H1 (cell line): ENCODE results near the gene KIR2DL1. TPM values are rescaled to one million over a fixed set of nuclear protein-coding genes. Genes with fewer than 3 reads are reported as not detected.
"Not testable (repeated sequence)": the region's sequence is repeated elsewhere in the genome, so short reads cannot be mapped to it uniquely, and the experiment has no call there.

Source experiments
- CTCF ChIA-PET: fragments of 300-600 bp; sonication (Branson Sonifier 250); formaldehyde crosslinking; loops from one replicate; lab custom pipeline; 2021; ENCODE audit not compliant: partially characterized antibody; lab: Charles Lee
- POLR2A ChIA-PET: fragments of 300-600 bp; sonication (Branson Sonifier 250); formaldehyde crosslinking; loops from one replicate; lab custom pipeline; 2021; ENCODE audit warnings: inconsistent platforms; ENCODE audit not compliant: partially characterized antibody; lab: Charles Lee
- DNase-seq, 2 experiments: peaks; one replicate each; pipeline versions ENCODE4 v3.0.0 to v3.0.0-alpha.2; 2010 to 2022; ENCODE audit warnings: low spot score in 2 of 2, low read depth in 1 of 2, mixed read lengths in 1 of 2
- FAIRE-seq: peaks from 2 replicates; lab custom pipeline; 2011; peaks lifted over from hg19 to GRCh38; lab: Jason Lieb, UNC
- H2AFZ ChIP-seq: 2 replicates; pipeline ENCODE4 v1.8.1; 2012; ENCODE audit warnings: low read length, inconsistent platforms
- H2AK5ac ChIP-seq: 2 replicates; pipeline ENCODE4 v1.6.1; 2013; ENCODE audit warnings: low read depth, low read length
- H2BK120ac ChIP-seq: replicated peaks from 2 replicates; pipeline ENCODE3; 2013; ENCODE audit warnings: low read depth, low read length, inconsistent platforms
- H2BK12ac ChIP-seq: 2 replicates; pipeline ENCODE4 v1.6.1; 2013; ENCODE audit warnings: low read depth, low read length
- H2BK15ac ChIP-seq: 2 replicates; pipeline ENCODE4 v1.6.1; 2013; ENCODE audit warnings: low read length
- H2BK20ac ChIP-seq: 2 replicates; pipeline ENCODE4 v1.6.1; 2013; ENCODE audit warnings: low read length
- H2BK5ac ChIP-seq: 2 replicates; pipeline ENCODE4 v1.6.1; 2013; ENCODE audit warnings: low read depth, low read length
- H3K14ac ChIP-seq: 2 replicates; pipeline ENCODE4 v1.6.1; 2013; ENCODE audit warnings: inconsistent platforms; ENCODE audit not compliant: insufficient read length
- H3K18ac ChIP-seq: 2 replicates; pipeline ENCODE4 v1.6.1; 2013; ENCODE audit warnings: low read length; ENCODE audit errors: extremely low read depth
- H3K23ac ChIP-seq: 2 replicates; pipeline ENCODE4 v1.6.1; 2013; ENCODE audit warnings: inconsistent platforms; ENCODE audit not compliant: insufficient read length
- H3K23me2 ChIP-seq: 2 replicates; pipeline ENCODE4 v1.6.1; 2013; ENCODE audit warnings: low read depth, low read length
- H3K27ac ChIP-seq: 2 replicates; pipeline ENCODE4 v1.6.1; 2011; ENCODE audit warnings: low read depth, low read length, inconsistent platforms
- H3K27me3 ChIP-seq, 4 experiments: replicated peaks in 1 of 4; 1 replicate in 1 of 4; 2 replicates in 3 of 4; pipeline versions ENCODE4 v1.6.1 to v1.8.1; 2011 to 2013; ENCODE audit warnings: low read length in 3 of 4, mild to moderate bottlenecking in 3 of 4, inconsistent platforms in 2 of 4, mixed read lengths in 2 of 4, moderate library complexity in 1 of 4; ENCODE audit not compliant: control insufficient read depth in 3 of 4, insufficient read depth in 3 of 4; ENCODE audit errors: extremely low read depth in 1 of 4
- H3K36me3 ChIP-seq, 4 experiments: 2 replicates each; pipeline versions ENCODE4 v1.6.1 to v1.8.1; 2011 to 2013; ENCODE audit warnings: mild to moderate bottlenecking in 4 of 4, low read length in 3 of 4, moderate library complexity in 2 of 4, control low read depth in 1 of 4, inconsistent platforms in 1 of 4; ENCODE audit not compliant: insufficient read depth in 4 of 4, control insufficient read depth in 2 of 4
- H3K4ac ChIP-seq: replicated peaks from 2 replicates; pipeline ENCODE3; 2013; ENCODE audit warnings: low read length, low read depth, mixed read lengths, inconsistent platforms; ENCODE audit not compliant: insufficient read length
- H3K4me1 ChIP-seq, 4 experiments: replicated peaks in 1 of 4; 1 replicate in 1 of 4; 2 replicates in 3 of 4; pipeline versions ENCODE4 v1.6.1 to v1.8.1; 2011 to 2013; ENCODE audit warnings: low read length in 3 of 4, inconsistent platforms in 2 of 4, mixed read lengths in 1 of 4; ENCODE audit not compliant: insufficient read depth in 4 of 4, control insufficient read depth in 3 of 4
- H3K4me2 ChIP-seq, 2 experiments: 2 replicates each; pipeline versions ENCODE4 v1.6.1 to v1.8.1; 2011 to 2013; ENCODE audit warnings: low read depth in 2 of 2, low read length in 2 of 2, control low read depth in 1 of 2, inconsistent platforms in 1 of 2, mild to moderate bottlenecking in 1 of 2; ENCODE audit not compliant: insufficient read depth in 1 of 2
- H3K4me3 ChIP-seq, 4 experiments: fragments of 200-600, 300-600 bp in 1 of 4; sonication (generic), shearing (Covaris generic), sonication (Bioruptor Twin) in 1 of 4; 2 replicates each; pipeline versions ENCODE4 v1.5.1 to v1.8.1; 2011 to 2016; ENCODE audit warnings: low read length in 4 of 4, low read depth in 3 of 4, control low read depth in 2 of 4, inconsistent platforms in 2 of 4, mild to moderate bottlenecking in 2 of 4, mixed read lengths in 1 of 4, moderate library complexity in 1 of 4; ENCODE audit not compliant: insufficient read depth in 2 of 4; ENCODE audit errors: extremely low read depth in 1 of 4
- H3K56ac ChIP-seq: replicated peaks from 2 replicates; pipeline ENCODE3; 2013; ENCODE audit warnings: low read depth, mild to moderate bottlenecking, mixed read lengths, low read length, inconsistent platforms; ENCODE audit not compliant: insufficient read length
- H3K79me1 ChIP-seq: 2 replicates; pipeline ENCODE4 v1.6.1; 2013; ENCODE audit warnings: low read depth, low read length, control low read depth
- H3K79me2 ChIP-seq, 2 experiments: 2 replicates each; pipeline versions ENCODE4 v1.6.1 to v1.8.1; 2012 to 2013; ENCODE audit warnings: low read length in 2 of 2, mild to moderate bottlenecking in 2 of 2, inconsistent platforms in 1 of 2; ENCODE audit not compliant: insufficient read depth in 2 of 2, control insufficient read depth in 1 of 2
- H3K9ac ChIP-seq, 4 experiments: replicated peaks in 1 of 4; 1 replicate in 1 of 4; 2 replicates in 3 of 4; pipeline versions ENCODE4 v1.6.1 to v1.8.1; 2011 to 2013; ENCODE audit warnings: low read depth in 3 of 4, low read length in 3 of 4, control low read depth in 2 of 4, mild to moderate bottlenecking in 2 of 4, moderate library complexity in 2 of 4, inconsistent platforms in 1 of 4; ENCODE audit errors: extremely low read depth in 1 of 4
- H3K9me3 ChIP-seq, 2 experiments: 2 replicates each; pipeline versions ENCODE4 v1.6.1 to v1.8.1; 2012 to 2013; ENCODE audit warnings: mild to moderate bottlenecking in 2 of 2, moderate library complexity in 2 of 2, control low read depth in 1 of 2, inconsistent platforms in 1 of 2, low read depth in 1 of 2, low read length in 1 of 2, mixed read lengths in 1 of 2; ENCODE audit not compliant: insufficient read depth in 2 of 2
- H4K20me1 ChIP-seq, 2 experiments: replicated peaks in 1 of 2; 2 replicates each; pipeline versions ENCODE3 to v1.8.1; 2011 to 2013; ENCODE audit warnings: inconsistent platforms in 2 of 2, low read length in 2 of 2, mild to moderate bottlenecking in 1 of 2; ENCODE audit not compliant: insufficient read depth in 2 of 2, control insufficient read depth in 1 of 2
- H4K5ac ChIP-seq: 2 replicates; pipeline ENCODE4 v1.6.1; 2013; ENCODE audit warnings: low read length, low read depth, mixed read lengths, inconsistent platforms; ENCODE audit not compliant: insufficient read length
- H4K8ac ChIP-seq: 2 replicates; pipeline ENCODE4 v1.8.0; 2013; ENCODE audit warnings: mild to moderate bottlenecking, moderate library complexity, low read length, inconsistent platforms; ENCODE audit not compliant: insufficient read depth; ENCODE audit errors: extremely low read depth
- H4K91ac ChIP-seq: replicated peaks from 2 replicates; pipeline ENCODE3; 2013; ENCODE audit warnings: low read length, mixed read lengths, inconsistent platforms; ENCODE audit not compliant: insufficient read length
- WGBS, 2 experiments: shearing (Covaris generic) in 1 of 2; methylation state at CpG; one replicate each; pipeline versions ENCODE4 v1.1.6 to v1.1.7; 2013 to 2015; ENCODE audit warnings: low lambda C conversion rate in 2 of 2, mixed read lengths in 2 of 2, inconsistent platforms in 1 of 2, low coverage in 1 of 2, missing lambda C conversion rate in 1 of 2; ENCODE audit not compliant: insufficient replicate concordance in 2 of 2, insufficient coverage in 1 of 2, insufficient read length in 1 of 2; ENCODE audit errors: extremely low coverage in 1 of 2, missing lambda C conversion rate in 1 of 2; 5-methylcytosine and 5-hydroxymethylcytosine counted together
- long read RNA-seq, 2 experiments: library from RNA in 1 of 2; library from capped mRNA in 1 of 2; stranded (forward); transcript quantifications; one replicate each; pipeline ENCODE4 v2.0.0, GENCODE V29; 2021; ENCODE audit warnings: inconsistent platforms in 1 of 2
- polyA minus RNA-seq, 3 experiments: library from RNA; depleted of rRNA, polyadenylated mRNA; stranded (reverse); fragments of >200 nt; gene quantifications; 1 replicate in 2 of 3; 2 replicates in 1 of 3; pipeline ENCODE4 v1.2.3, GENCODE V29; 2011
- polyA plus RNA-seq, 7 experiments: library from polyadenylated mRNA; depleted of rRNA in 3 of 7; stranded (reverse) in 5 of 7; unstranded in 2 of 7; fragments of >200 nt in 5 of 7; fragments of 200-250 nt in 2 of 7; gene quantifications; 1 replicate in 5 of 7; 2 replicates in 1 of 7; 4 replicates in 1 of 7; pipeline versions ENCODE4 v1.2.1 to v1.2.3, GENCODE V29; 2011 to 2013; ENCODE audit warnings: missing spikeins in 2 of 7, mixed read lengths in 2 of 7
- total RNA-seq: library from RNA; stranded (reverse); fragmentation: NEBNext Ultra II Directional; extraction: Animal tissue kit (Norgen Biotek cat#: 25700); gene quantifications from 2 replicates; pipeline ENCODE4 v1.2.1, GENCODE V29; 2021

The KIR2DL1 gene
- total RNA-seq (not detected in 2 replicates), polyA plus RNA-seq (2011; rRNA removed) (not detected in 2 replicates), polyA minus RNA-seq (2011; rRNA and poly(A)+ RNA removed) (not detected in 2 replicates)
- polyA plus RNA-seq (2011; cell fraction: cytosol; rRNA removed) = not detected
- not detected for polyA plus RNA-seq (2011; cell fraction: nucleus; rRNA removed)
- not detected in 4 replicates for polyA plus RNA-seq (2012, experiment 1 of 2)
- not detected for polyA plus RNA-seq (2012, experiment 2 of 2)
- not detected for polyA plus RNA-seq (2013, experiment 1 of 2)
- polyA plus RNA-seq (2013, experiment 2 of 2) = not detected
- not detected for polyA minus RNA-seq (2011; cell fraction: cytosol; rRNA and poly(A)+ RNA removed)
- polyA minus RNA-seq (2011; cell fraction: nucleus; rRNA and poly(A)+ RNA removed) = not detected
- long read RNA-seq, experiment 1 = 0 reads
- long read RNA-seq, experiment 2 = 0 reads

GRCh38 chr19:54769646-54770045 lies at the start of gene KIR2DL1:
KIR2DL1 (plus strand) TSS chr19:54769793; CDS start chr19:54769851, 58 bp downstream.
- POLR2A ChIA-PET, FAIRE-seq: not testable (repeated sequence)
- peaks cover 36 to 68% of the 10 kb centered on the region in 2 experiments for H3K9me3 ChIP-seq

More at GRCh38 chr19:54769646-54770045, at the start of gene KIR2DL1:
- H3K27me3 ChIP-seq, H3K4ac ChIP-seq, H2BK15ac ChIP-seq, H3K4me3 ChIP-seq, CTCF ChIA-PET, H3K18ac ChIP-seq, H3K56ac ChIP-seq, H3K14ac ChIP-seq, H2BK120ac ChIP-seq, H3K23ac ChIP-seq, H3K9ac ChIP-seq, DNase-seq, H2BK12ac ChIP-seq, H2BK20ac ChIP-seq, H3K23me2 ChIP-seq, H3K79me1 ChIP-seq, H4K8ac ChIP-seq, H3K79me2 ChIP-seq, H3K4me2 ChIP-seq, H3K4me1 ChIP-seq, H3K27ac ChIP-seq, H2BK5ac ChIP-seq, H4K5ac ChIP-seq, H2AFZ ChIP-seq, H4K91ac ChIP-seq, H3K36me3 ChIP-seq, H2AK5ac ChIP-seq, H4K20me1 ChIP-seq: not testable (repeated sequence)
- 86% methylated on average over 15 of the region's 15 CpGs; no CpG with 5 or more reads in 1 of the 2 experiments for WGBS, 2 experiments
